Osteoblast (primary cell): ENCODE data around the gene DCDC1. TPM values are rescaled to one million over a fixed set of nuclear protein-coding genes. Genes with fewer than 3 reads are reported as not detected.

ENCODE experiments used
- DNase-seq: peaks from one replicate; pipeline ENCODE4 v3.0.0; 2011; ENCODE audit warnings: low spot score, mixed read lengths; ENCODE audit not compliant: insufficient read length; ENCODE audit errors: missing footprints
- H2AFZ ChIP-seq: 2 replicates; pipeline ENCODE4 v1.6.0; 2011; ENCODE audit warnings: mild to moderate bottlenecking, low read length
- H3K27ac ChIP-seq: 2 replicates; pipeline ENCODE4 v1.5.1; 2011; ENCODE audit warnings: mild to moderate bottlenecking, low read depth, low read length, moderate library complexity
- H3K27me3 ChIP-seq: 2 replicates; pipeline ENCODE4 v1.6.0; 2012; ENCODE audit warnings: mild to moderate bottlenecking, control low read depth, inconsistent platforms, low read length, moderate library complexity; ENCODE audit not compliant: insufficient read depth
- H3K36me3 ChIP-seq: 2 replicates; pipeline ENCODE4 v1.5.1; 2011; ENCODE audit warnings: mild to moderate bottlenecking, low read length, control low read depth, moderate library complexity; ENCODE audit not compliant: insufficient read depth
- H3K4me1 ChIP-seq: 2 replicates; pipeline ENCODE4 v1.5.1; 2011; ENCODE audit warnings: mild to moderate bottlenecking, low read length, control low read depth, moderate library complexity; ENCODE audit not compliant: insufficient read depth
- H3K4me2 ChIP-seq: 2 replicates; pipeline ENCODE4 v1.6.0; 2011; ENCODE audit warnings: mild to moderate bottlenecking, low read length; ENCODE audit not compliant: insufficient read depth
- H3K4me3 ChIP-seq: fragments of 200-600 bp; sonication (generic); 3 replicates; pipeline ENCODE4 v1.5.1; 2012; ENCODE audit warnings: mild to moderate bottlenecking, low read length, inconsistent platforms; ENCODE audit not compliant: insufficient read depth
- H3K79me2 ChIP-seq: 2 replicates; pipeline ENCODE4 v1.6.0; 2012; ENCODE audit warnings: mild to moderate bottlenecking, low read length, control low read depth, inconsistent platforms; ENCODE audit not compliant: insufficient read depth
- H3K9me3 ChIP-seq: 2 replicates; pipeline ENCODE4 v1.5.1; 2011; ENCODE audit warnings: low read depth, low read length, control low read depth
- H4K20me1 ChIP-seq: 2 replicates; pipeline ENCODE4 v1.6.0; 2012; ENCODE audit warnings: mild to moderate bottlenecking, low read length, control low read depth; ENCODE audit not compliant: insufficient read depth
- CTCF ChIP-seq: IDR thresholded peaks from 2 replicates; pipeline ENCODE4 v1.5.1; 2011; ENCODE audit warnings: mild to moderate bottlenecking, low read depth, low read length, moderate library complexity; ENCODE audit errors: extremely low read depth
- total RNA-seq: library from RNA; depleted of rRNA; stranded (reverse); fragments of >200 nt; gene quantifications from 2 replicates; pipeline ENCODE4 v1.2.3, GENCODE V29; 2012

Gene DCDC1
- total RNA-seq, 1 donor = 1.1 TPM

DNA sequence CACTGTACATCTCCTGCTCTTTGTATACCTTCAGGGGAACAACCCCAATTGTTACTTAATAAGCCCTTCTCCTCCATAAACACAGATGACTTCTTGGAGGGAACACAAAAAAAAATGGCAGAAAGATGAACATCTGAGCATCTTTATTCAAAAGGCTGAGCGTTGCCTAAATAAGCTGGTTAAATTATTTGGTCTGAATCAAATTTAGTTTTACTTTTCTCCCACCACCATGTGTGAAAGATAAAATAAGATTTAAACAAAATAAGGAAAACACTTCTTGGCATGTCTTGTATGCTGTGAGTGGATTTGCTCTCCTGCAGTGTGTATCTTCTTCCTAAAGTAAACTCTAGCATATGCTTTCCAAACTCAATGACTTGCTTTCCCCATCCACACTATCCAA lies 137.9 kb downstream of the DCDC1 start:
- no peaks in the 10 kb centered on the region for H3K79me2 ChIP-seq
- DNase-seq = no peak
- H4K20me1 ChIP-seq = no peaks in the 10 kb centered on the region
- H3K9me3 ChIP-seq = no peaks in the 10 kb centered on the region
- H3K27ac ChIP-seq = no peak overlapping the region
- H3K36me3 ChIP-seq = no peaks in the 10 kb centered on the region
- H3K27me3 ChIP-seq = no peaks in the 10 kb centered on the region
- TF ChIP-seq CTCF = no peak
- no peaks in the 10 kb centered on the region for H3K4me1 ChIP-seq
- no peak overlapping the region for H3K4me2 ChIP-seq
- H2AFZ ChIP-seq = no peak overlapping the region
- no peak overlapping the region for H3K4me3 ChIP-seq

DNA sequence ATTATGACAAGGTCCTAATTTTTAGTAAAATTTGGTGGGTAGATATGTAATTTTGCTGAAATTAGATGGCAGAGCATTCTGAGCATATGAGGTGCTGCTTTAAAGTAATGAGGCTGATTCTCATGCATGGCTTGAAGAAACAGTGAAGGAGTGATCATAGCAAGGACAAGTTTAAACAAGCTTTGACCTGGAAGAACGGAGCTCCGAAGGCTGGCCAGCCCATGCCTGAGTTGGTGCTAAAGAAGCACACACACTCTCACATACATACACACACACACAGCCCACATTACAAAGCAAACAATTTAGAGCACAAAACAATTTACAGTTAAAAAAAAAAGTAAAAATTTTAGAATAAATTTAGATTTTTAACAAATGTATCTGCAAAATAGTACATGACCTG lies 150.7 kb downstream of the DCDC1 start:
- no peak overlapping the region for H3K4me2 ChIP-seq
- H3K4me1 ChIP-seq = no peaks in the 10 kb centered on the region
- H3K27me3 ChIP-seq = no peaks in the 10 kb centered on the region
- H3K79me2 ChIP-seq = no peaks in the 10 kb centered on the region
- H3K4me3 ChIP-seq = no peak overlapping the region
- no peak overlapping the region for H3K27ac ChIP-seq
- H2AFZ ChIP-seq = no peak overlapping the region
- no peaks in the 10 kb centered on the region for H3K36me3 ChIP-seq
- no peaks in the 10 kb centered on the region for H4K20me1 ChIP-seq
- no peaks in the 10 kb centered on the region for H3K9me3 ChIP-seq
- no peak for TF ChIP-seq CTCF
- DNase-seq = no peak

DNA sequence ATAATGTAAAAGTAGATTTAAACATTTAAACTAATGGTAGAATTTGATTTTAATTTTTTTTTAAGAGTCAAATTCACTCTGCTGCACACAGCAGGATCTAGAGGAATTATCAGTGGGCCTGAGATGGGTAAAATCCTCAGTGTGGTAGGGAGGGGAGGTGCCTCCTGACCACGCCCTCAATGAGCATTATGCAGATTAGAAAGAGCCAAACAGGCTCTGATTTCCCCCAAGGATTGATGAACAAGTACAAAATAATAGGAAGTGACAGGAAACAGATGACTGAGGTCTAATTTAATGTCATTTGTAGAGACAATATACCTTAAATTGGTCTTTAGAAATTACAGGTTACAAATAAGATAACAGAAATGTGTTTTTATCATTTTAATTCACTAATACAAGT lies 155.2 kb downstream of the DCDC1 start:
- Histone ChIP-seq H3K27me3 (no peaks in the 10 kb centered on the region), H3K36me3 (no peaks in the 10 kb centered on the region), H3K79me2 (no peaks in the 10 kb centered on the region), H3K4me2 (no peak overlapping the region), H3K9me3 (no peaks in the 10 kb centered on the region), H3K4me3 (no peak overlapping the region), H4K20me1 (no peaks in the 10 kb centered on the region), H3K4me1 (no peaks in the 10 kb centered on the region), H3K27ac (no peak overlapping the region), H2AFZ (no peak overlapping the region)
- no peak for TF ChIP-seq CTCF
- no peak for DNase-seq

DNA sequence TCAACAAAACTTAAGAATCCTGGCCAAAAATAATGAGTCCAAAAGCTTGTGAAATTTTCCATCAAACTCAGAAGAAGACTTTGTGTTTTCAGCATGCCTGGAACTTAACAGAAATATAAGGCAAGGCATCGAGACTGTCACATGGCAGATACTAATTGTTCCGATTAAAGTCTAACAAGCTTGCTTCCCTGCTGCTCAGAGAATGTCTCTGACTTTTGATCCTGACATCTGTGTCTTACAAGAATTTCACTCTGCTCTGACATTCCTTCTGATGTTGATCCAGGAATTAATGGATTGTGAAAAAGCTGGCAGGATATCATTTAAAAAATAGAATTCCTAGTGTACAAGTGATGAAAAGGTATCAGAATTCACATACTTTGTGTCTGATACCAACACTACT lies 170.2 kb downstream of the DCDC1 start:
- Histone ChIP-seq H2AFZ (no peak overlapping the region), H3K4me1 (no peaks in the 10 kb centered on the region), H3K4me3 (no peak overlapping the region), H4K20me1 (no peaks in the 10 kb centered on the region), H3K36me3 (no peaks in the 10 kb centered on the region), H3K27me3 (no peaks in the 10 kb centered on the region), H3K27ac (no peak overlapping the region), H3K79me2 (no peaks in the 10 kb centered on the region), H3K9me3 (no peaks in the 10 kb centered on the region), H3K4me2 (no peak overlapping the region)
- no peak for TF ChIP-seq CTCF
- DNase-seq = no peak
